PC-3 (cell line): ENCODE results near the gene COL15A1.

ENCODE experiments used
- CTCF ChIP-seq: fragments of 300-600 bp; sonication (generic); conservative IDR thresholded peaks from 2 replicates; pipeline ENCODE4 v1.5.1; 2017; ENCODE audit warnings: antibody characterized with exemption, low read depth, mild to moderate bottlenecking, low read length
- EZH2 ChIP-seq: fragments of 300-600 bp; sonication (generic); IDR thresholded peaks from one replicate; pipeline ENCODE4 v1.6.1; 2017; ENCODE audit warnings: antibody characterized with exemption, mild to moderate bottlenecking, low read length; ENCODE audit not compliant: unreplicated experiment

- TF ChIP-seq CTCF (no peak), EZH2 (no peak)
Measured at GRCh38 chr9:99119976-99120655, 176.4 kb downstream of the COL15A1 start.
